Stomach (tissue), 4 donors: ENCODE measurements around the gene RANBP10.

Source experiments
- CTCF ChIP-seq, 7 experiments: fragments of 450-650 bp in 4 of 7; fragments of 200-600 bp in 3 of 7; sonication (generic) in 3 of 7; IDR thresholded peaks; one replicate each; pipeline ENCODE4 v1.5.1; 2016 to 2019; ENCODE audit warnings: antibody characterized with exemption in 7 of 7, control low read depth in 2 of 7, mild to moderate bottlenecking in 1 of 7
- POLR2A ChIP-seq, 4 donors: fragments of 450-650 bp; IDR thresholded peaks; one replicate each; pipeline ENCODE4 v1.6.1; 2016; ENCODE audit warnings: antibody characterized with exemption in 4 of 4, control low read depth in 2 of 4, mild to moderate bottlenecking in 1 of 4, moderate library complexity in 1 of 4
- POLR2AphosphoS5 ChIP-seq, 3 donors: sonication (generic); formaldehyde crosslinking; IDR thresholded peaks; one replicate each; pipeline ENCODE4 v1.6.1; 2016; ENCODE audit warnings: antibody characterized with exemption in 3 of 3

DNA sequence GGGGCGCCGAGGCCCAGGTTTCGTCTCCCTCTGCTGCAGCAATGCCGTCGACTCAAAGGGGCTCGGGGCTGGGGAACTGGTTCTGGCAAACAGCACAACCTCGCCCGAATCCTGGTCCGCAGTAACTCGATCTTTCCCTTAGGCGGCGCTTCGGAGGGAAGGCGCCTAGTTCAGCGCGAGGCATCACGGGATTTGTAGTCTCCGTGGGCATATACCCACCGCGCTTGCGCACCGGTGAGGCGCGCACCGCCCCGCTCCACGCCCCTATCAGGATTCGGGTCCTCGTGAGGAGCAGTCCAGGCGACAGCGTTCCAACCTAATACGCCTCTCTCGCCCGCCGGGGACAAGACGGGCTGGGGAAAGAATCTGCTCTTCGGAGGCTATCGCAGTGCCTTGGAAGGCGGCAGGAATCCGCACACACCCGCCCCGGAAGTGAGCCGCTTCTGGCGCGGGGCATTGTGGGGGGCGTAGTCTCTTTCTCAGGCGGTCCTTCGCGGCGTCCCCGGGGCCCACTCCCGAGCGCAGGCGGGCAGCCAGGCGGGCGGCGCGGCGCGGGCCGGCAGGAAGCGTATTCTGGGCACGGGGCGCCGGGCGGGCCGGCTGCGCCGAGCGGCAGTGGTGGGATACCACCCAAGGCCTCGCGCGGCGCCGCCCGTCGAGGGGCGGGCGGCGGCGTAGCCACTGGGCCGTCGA is 35.6 kb upstream of the RANBP10 start, which contains the start of gene THAP11:
- TF ChIP-seq POLR2A (IDR thresholded peaks at IDR 0.05), result no peak
- TF ChIP-seq POLR2AphosphoS5 (IDR thresholded peaks at IDR 0.05), result peak; percentile 19 to 78 (median 68)
- TF ChIP-seq CTCF (IDR thresholded peaks at IDR 0.05), result peak in 5 of 7 experiments; percentile 83 to 95 (median 90)
